Caco-2 (cell line): ENCODE measurements around the gene VMA21. TPM values are rescaled to one million over a fixed set of nuclear protein-coding genes. Genes with fewer than 3 reads are reported as not detected.

ENCODE experiments used
- Bru-seq: library from RNA; stranded (reverse); fragments of 400-500 nt; gene quantifications from one replicate; lab custom pipeline; 2021; lab: Mats Ljungman, UMichigan
- BruChase-seq, 2 experiments: library from RNA; stranded (reverse); fragments of 400-500 nt; gene quantifications; one replicate each; lab custom pipeline; 2021; lab: Mats Ljungman, UMichigan
- BruUV-seq: library from RNA; stranded (reverse); fragments of 400-500 nt; replicated peaks from 2 replicates; lab custom pipeline; 2021; lab: Mats Ljungman, UMichigan
- CTCF ChIA-PET: fragments of 300-600 bp; sonication (Branson Sonifier 250); formaldehyde crosslinking; loops from one replicate; lab custom pipeline; 2022; ENCODE audit warnings: antibody characterized with exemption; lab: Charles Lee
- POLR2A ChIA-PET: fragments of 300-600 bp; sonication (Branson Sonifier 250); formaldehyde crosslinking; loops from one replicate; lab custom pipeline; 2022; ENCODE audit warnings: antibody characterized with exemption; lab: Charles Lee
- DNase-seq, 2 experiments: peaks; one replicate each; pipeline versions ENCODE4 v3.0.0 to v3.0.0-alpha.2; 2020 to 2022
- H3K27me3 ChIP-seq: replicated peaks from 2 replicates; pipeline ENCODE4 v1.6.0; 2011; ENCODE audit warnings: low read length; ENCODE audit not compliant: control insufficient read depth, insufficient read depth
- H3K36me3 ChIP-seq: 2 replicates; pipeline ENCODE4 v1.5.1; 2011; ENCODE audit warnings: low read length; ENCODE audit not compliant: control insufficient read depth, insufficient read depth
- H3K4me1 ChIP-seq: fragments of 250-450 bp; sonication (Bioruptor Pico); 2 replicates; pipeline ENCODE4 v1.5.1; 2020; ENCODE audit warnings: mild to moderate bottlenecking
- H3K4me3 ChIP-seq: 2 replicates; pipeline ENCODE4 v1.5.1; 2011; ENCODE audit warnings: low read depth, mild to moderate bottlenecking, control low read depth, low read length
- H3K9me3 ChIP-seq: fragments of 250-450 bp; sonication (Bioruptor Pico); 2 replicates; pipeline ENCODE4 v1.5.1; 2020; ENCODE audit warnings: mild to moderate bottlenecking, moderate library complexity
- H3K27ac Mint-ChIP-seq: one replicate; pipeline ENCODE4 v1.8.0; 2022; ENCODE audit warnings: mixed read lengths; ENCODE audit not compliant: unreplicated experiment
- H3K27me3 Mint-ChIP-seq: one replicate; pipeline ENCODE4 v1.8.0; 2022; ENCODE audit warnings: mixed read lengths; ENCODE audit not compliant: insufficient read depth, unreplicated experiment
- H3K36me3 Mint-ChIP-seq: one replicate; pipeline ENCODE4 v1.8.0; 2022; ENCODE audit warnings: mild to moderate bottlenecking, mixed read lengths; ENCODE audit not compliant: insufficient read depth, unreplicated experiment
- H3K4me1 Mint-ChIP-seq: one replicate; pipeline ENCODE4 v1.8.0; 2022; ENCODE audit warnings: low read depth, mixed read lengths; ENCODE audit not compliant: unreplicated experiment
- H3K4me3 Mint-ChIP-seq: one replicate; pipeline ENCODE4 v1.8.0; 2022; ENCODE audit warnings: mild to moderate bottlenecking, moderate library complexity, mixed read lengths; ENCODE audit not compliant: unreplicated experiment
- H3K9me3 Mint-ChIP-seq: one replicate; pipeline ENCODE4 v1.8.0; 2022; ENCODE audit warnings: mixed read lengths; ENCODE audit not compliant: unreplicated experiment
- CTCF ChIP-seq, 2 experiments: fragments of 200-600 bp in 1 of 2; IDR thresholded peaks; 1 replicate in 1 of 2; 2 replicates in 1 of 2; pipeline versions ENCODE4 v1.5.1 to v1.8.0; 2011 to 2022; ENCODE audit warnings: antibody characterized with exemption in 1 of 2, control low read depth in 1 of 2, inconsistent platforms in 1 of 2, low read depth in 1 of 2, low read length in 1 of 2, mild to moderate bottlenecking in 1 of 2, moderate library complexity in 1 of 2; ENCODE audit not compliant: insufficient read depth in 1 of 2, severe bottlenecking in 1 of 2, unreplicated experiment in 1 of 2
- intact Hi-C: fragments of 100-400 bp; cut with micrococcal nuclease; formaldehyde crosslinking; loops from one replicate; pipeline ENCODE4 v1.10.0; 2022; ENCODE audit not compliant: unreplicated experiment
- long read RNA-seq: library from polyadenylated mRNA; stranded (forward); transcript quantifications from one replicate; pipeline ENCODE4 v2.0.0, GENCODE V29; 2022
- total RNA-seq: library from RNA; stranded (reverse); gene quantifications from 2 replicates; pipeline ENCODE4 v1.2.3, GENCODE V29; 2022

Gene VMA21, protein sequence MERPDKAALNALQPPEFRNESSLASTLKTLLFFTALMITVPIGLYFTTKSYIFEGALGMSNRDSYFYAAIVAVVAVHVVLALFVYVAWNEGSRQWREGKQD
- 39.3 and 45.7 TPM in 2 replicates for total RNA-seq
- percentile 90 among the genes with signal in this experiment for Bru-seq, nascent RNA
- percentile 97 among the genes with signal in this experiment for BruChase-seq, experiment 1, labeled RNA remaining after a 2-hour chase
- BruChase-seq, experiment 2, labeled RNA remaining after a 6-hour chase, result percentile 98 among the genes with signal in this experiment
- long read RNA-seq, full-length matches to known transcripts, result 34 of 75 reads
- long read RNA-seq, partial matches to known transcripts, result 32 of 75 reads
- long read RNA-seq, other reads (novel, unspliced or antisense), result 9 of 75 reads

DNA sequence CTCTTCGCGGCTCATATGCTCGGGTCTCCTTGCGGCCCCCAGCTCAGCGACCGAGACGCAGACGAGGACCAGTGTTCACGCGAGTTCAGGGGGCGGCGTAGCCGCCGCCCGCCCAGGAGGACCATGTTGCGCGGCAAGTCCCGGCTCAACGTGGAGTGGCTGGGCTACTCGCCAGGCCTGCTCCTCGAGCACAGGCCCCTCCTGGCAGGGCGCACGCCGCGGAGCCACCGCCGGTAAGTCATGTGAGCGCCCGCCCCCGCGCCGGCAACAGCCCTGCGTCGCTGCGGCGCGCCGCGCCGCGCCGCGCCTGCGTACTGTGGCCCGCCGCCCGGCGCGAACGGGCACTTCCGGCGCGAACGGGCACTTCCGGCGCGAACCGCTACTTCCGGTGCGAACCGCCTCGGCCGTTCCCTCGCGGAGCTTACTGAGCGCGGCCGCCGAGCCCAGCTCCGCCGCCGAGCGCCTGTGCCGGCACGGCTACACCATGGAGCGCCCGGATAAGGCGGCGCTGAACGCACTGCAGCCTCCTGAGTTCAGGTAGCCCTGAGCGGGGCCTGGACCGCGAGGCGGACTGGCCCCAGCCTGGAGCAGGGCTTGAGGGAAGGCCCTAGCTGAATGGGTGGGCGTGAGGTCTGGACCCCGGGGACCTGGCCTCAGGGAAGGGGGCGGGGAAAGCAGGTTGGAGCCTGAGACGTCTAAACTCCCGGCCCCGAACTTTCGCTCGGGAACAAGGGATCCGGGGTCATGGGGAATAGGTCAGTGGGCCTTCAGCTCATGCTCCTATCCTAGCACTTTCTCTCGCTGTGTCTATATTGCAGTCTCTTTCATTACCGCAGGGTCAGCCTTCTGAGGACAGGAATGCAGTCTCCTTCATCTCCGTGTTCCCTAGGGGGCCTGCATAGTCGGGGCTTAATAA is at the start of gene VMA21:
Gene VMA21 (plus strand): TSS at position 382 of the 916 bp plus-strand sequence. CDS start 103 bp downstream, at position 485.
- Mint-ChIP-seq H3K36me3 (peaks cover 5% of the 10 kb centered on the region), H3K4me1 (peaks cover 12% of the 10 kb centered on the region), H3K4me3 (peak within 1 kb of the TSS; percentile 91), H3K27ac (peak within 1 kb of the TSS; percentile 86), H3K9me3 (no peaks in the 10 kb centered on the region), H3K27me3 (no peaks in the 10 kb centered on the region)
- Histone ChIP-seq H3K27me3 (no peaks in the 10 kb centered on the region), H3K9me3 (no peaks in the 10 kb centered on the region), H3K4me3 (peak within 1 kb of the TSS; percentile 85), H3K4me1 (no peaks in the 10 kb centered on the region), H3K36me3 (no peaks in the 10 kb centered on the region)
- ChIA-PET CTCF (no interaction called here), POLR2A (interaction anchor here (0.7 kb wide), 1 partner anchor 628 kb away, joined by 6 read pairs; no protein-coding TSS in a partner anchor)
- DNase-seq, result peak; percentile 77 to 82
- intact Hi-C loops, result no loop called here
- no peak for TF ChIP-seq CTCF (IDR thresholded peaks at IDR 0.05; ENCODE audit: insufficient read depth in 1 of 2, low read depth in 1 of 2, low read length in 1 of 2, severe bottlenecking in 1 of 2, unreplicated experiment in 1 of 2)
- BruUV-seq, result no TSS peak

- Mint-ChIP-seq H3K36me3 (no peaks in the 10 kb centered on the region), H3K9me3 (no peaks in the 10 kb centered on the region), H3K27me3 (peaks cover 7% of the 10 kb centered on the region), H3K4me1 (no peaks in the 10 kb centered on the region), H3K4me3 (no peak overlapping the region), H3K27ac (no peak overlapping the region)
- Histone ChIP-seq H3K4me1 (no peaks in the 10 kb centered on the region), H3K9me3 (no peaks in the 10 kb centered on the region), H3K36me3 (no peaks in the 10 kb centered on the region), H3K4me3 (no peak overlapping the region), H3K27me3 (no peaks in the 10 kb centered on the region)
- BruUV-seq, result no TSS peak
- no peak for DNase-seq
- intact Hi-C loops, result no loop called here
- ChIA-PET CTCF (interaction anchor here (0.6 kb wide), 1 partner anchor 1530 kb away, joined by 6 read pairs; no protein-coding TSS in a partner anchor), POLR2A (no interaction called here)
- TF ChIP-seq CTCF (IDR thresholded peaks at IDR 0.05; ENCODE audit: insufficient read depth in 1 of 2, low read depth in 1 of 2, low read length in 1 of 2, severe bottlenecking in 1 of 2, unreplicated experiment in 1 of 2), result no peak
Observed at GRCh38 chrX:151359341-151359740, 37.7 kb upstream of the VMA21 start.
